HCT116 (cell line): ENCODE results near the gene TAF4. TPM values are rescaled to one million over a fixed set of nuclear protein-coding genes. Genes with fewer than 3 reads are reported as not detected.

Experiments
- ATAC-seq: fragments of 200-7000 bp; cut with Tn5 transposase; 2 replicates; pipeline ENCODE4 v1.9.1; 2020; ENCODE audit warnings: mild to moderate bottlenecking, moderate library complexity
- BruUV-seq: library from RNA; stranded (reverse); fragments of 400-500 nt; replicated peaks from 2 replicates; lab custom pipeline; 2021; lab: Mats Ljungman, UMichigan
- CTCF ChIA-PET: fragments of 300-600 bp; sonication (Branson Sonifier 250); formaldehyde crosslinking; loops from one replicate; lab custom pipeline; 2021; ENCODE audit warnings: antibody characterized with exemption; lab: Charles Lee
- POLR2A ChIA-PET: fragments of 300-600, 350-600 bp; sonication (Branson Sonifier 250); formaldehyde crosslinking; loops from one replicate; lab custom pipeline; 2021; ENCODE audit warnings: antibody characterized with exemption; lab: Charles Lee
- RAD21 ChIA-PET, 2 experiments: fragments of 300-600 bp; sonication (Branson Sonifier 250); formaldehyde crosslinking; loops; one replicate each; lab custom pipeline; 2023; ENCODE audit warnings: low total read pairs in 2 of 2; ENCODE audit not compliant: uncharacterized antibody in 2 of 2, unreplicated experiment in 2 of 2, low non-redundant PET in 1 of 2; lab: Charles Lee
- DNase-seq: peaks from one replicate; pipeline ENCODE4 v3.0.0-alpha.2; 2010; ENCODE audit warnings: low read depth, low spot score
- H2AFZ ChIP-seq: fragments of 200-600 bp; shearing (Covaris generic), sonication (generic); 2 replicates; pipeline ENCODE4 v1.6.1; 2017; ENCODE audit warnings: low read depth, mixed run types, mixed read lengths, antibody characterized with exemption, low read length; ENCODE audit not compliant: poor library complexity, severe bottlenecking
- H3K27ac ChIP-seq: 2 replicates; pipeline ENCODE4 v1.5.1; 2012; ENCODE audit warnings: low read depth, low read length
- H3K27me3 ChIP-seq: fragments of 200-600 bp; sonication (generic); 2 replicates; pipeline ENCODE4 v1.6.1; 2016; ENCODE audit warnings: mixed run types, low read length, mixed read lengths; ENCODE audit not compliant: insufficient read depth
- H3K36me3 ChIP-seq, 2 experiments: fragments of 200-500 bp in 1 of 2; fragments of 200-600 bp in 1 of 2; sonication (Bioruptor generic) in 1 of 2; sonication (generic) in 1 of 2; 2 replicates each; pipeline versions ENCODE4 v1.5.1 to v1.6.1; 2014 to 2016; ENCODE audit warnings: low read length in 2 of 2, inconsistent platforms in 1 of 2, mixed read lengths in 1 of 2, mixed run types in 1 of 2; ENCODE audit not compliant: insufficient read depth in 2 of 2, control insufficient read depth in 1 of 2
- H3K4me1 ChIP-seq, 2 experiments: fragments of 200-600 bp in 1 of 2; sonication (generic) in 1 of 2; 2 replicates each; pipeline versions ENCODE4 v1.5.1 to v1.6.1; 2012 to 2017; ENCODE audit warnings: low read length in 2 of 2, inconsistent platforms in 1 of 2, mild to moderate bottlenecking in 1 of 2, mixed read lengths in 1 of 2, mixed run types in 1 of 2, moderate library complexity in 1 of 2; ENCODE audit not compliant: insufficient read depth in 2 of 2, control insufficient read depth in 1 of 2
- H3K4me2 ChIP-seq: fragments of 200-600 bp; sonication (generic); 2 replicates; pipeline ENCODE4 v1.6.1; 2017; ENCODE audit warnings: mixed run types, low read length, mixed read lengths
- H3K4me3 ChIP-seq, 2 experiments: fragments of 200-600 bp in 1 of 2; sonication (generic) in 1 of 2; replicated peaks in 1 of 2; 2 replicates each; pipeline ENCODE4 v1.5.1; 2011 to 2016; ENCODE audit warnings: low read length in 2 of 2, control low read depth in 1 of 2, low read depth in 1 of 2, mild to moderate bottlenecking in 1 of 2, mixed read lengths in 1 of 2, mixed run types in 1 of 2
- H3K79me2 ChIP-seq: fragments of 200-600 bp; sonication (generic); 2 replicates; pipeline ENCODE4 v1.6.1; 2017; ENCODE audit warnings: mild to moderate bottlenecking, mixed run types, low read length, moderate library complexity, mixed read lengths; ENCODE audit not compliant: insufficient read depth
- H3K9ac ChIP-seq: fragments of 200-600 bp; sonication (generic); 2 replicates; pipeline ENCODE4 v1.6.1; 2016; ENCODE audit warnings: low read length, mixed read lengths
- H3K9me2 ChIP-seq: fragments of 200-600 bp; sonication (generic), shearing (Covaris generic); 2 replicates; pipeline ENCODE4 v1.6.1; 2017; ENCODE audit warnings: mixed run types, mild to moderate bottlenecking, moderate library complexity; ENCODE audit not compliant: insufficient read depth
- H3K9me3 ChIP-seq, 2 experiments: fragments of 200-500 bp in 1 of 2; fragments of 200-600 bp in 1 of 2; sonication (Bioruptor generic) in 1 of 2; sonication (generic) in 1 of 2; 2 replicates each; pipeline ENCODE4 v1.6.1; 2014 to 2017; ENCODE audit warnings: low read length in 2 of 2, mixed read lengths in 2 of 2, inconsistent platforms in 1 of 2, low read depth in 1 of 2, mild to moderate bottlenecking in 1 of 2, mixed run types in 1 of 2, moderate library complexity in 1 of 2; ENCODE audit not compliant: control insufficient read depth in 1 of 2, insufficient read depth in 1 of 2
- H4K20me1 ChIP-seq: fragments of 200-600 bp; sonication (generic), shearing (Covaris generic); 2 replicates; pipeline ENCODE4 v1.6.1; 2017; ENCODE audit warnings: mixed run types, mild to moderate bottlenecking, moderate library complexity; ENCODE audit not compliant: insufficient read depth
- ATF3 ChIP-seq: IDR thresholded peaks from 2 replicates; pipeline ENCODE4 v1.6.1; 2012
- CBX3 ChIP-seq: IDR thresholded peaks from 2 replicates; pipeline ENCODE4 v1.6.1; 2012; ENCODE audit warnings: low read depth
- CTCF ChIP-seq, 3 experiments: fragments of 200-600 bp in 1 of 3; sonication (generic) in 1 of 3; IDR thresholded peaks in 2 of 3; conservative IDR thresholded peaks in 1 of 3; 2 replicates each; pipeline ENCODE4 v1.5.1; 2012 to 2017; ENCODE audit warnings: low read depth in 2 of 3, low read length in 2 of 3, antibody characterized with exemption in 1 of 3, borderline replicate concordance in 1 of 3, control low read depth in 1 of 3, mild to moderate bottlenecking in 1 of 3, mixed read lengths in 1 of 3, mixed run types in 1 of 3, moderate library complexity in 1 of 3; ENCODE audit not compliant: insufficient read depth in 1 of 3
- MAX ChIP-seq: IDR thresholded peaks from 2 replicates; pipeline ENCODE4 v1.6.1; 2012
- RAD21 ChIP-seq: IDR thresholded peaks from 2 replicates; pipeline ENCODE4 v1.6.1; 2012; ENCODE audit warnings: low read depth, mild to moderate bottlenecking
- ZFX ChIP-seq: fragments of 450-650 bp; IDR thresholded peaks from 2 replicates; pipeline ENCODE4 v1.6.1; 2017
- intact Hi-C: fragments of 100-400 bp; cut with micrococcal nuclease; formaldehyde crosslinking; loops from 2 replicates; pipeline ENCODE4 v1.10.0; 2022
- total RNA-seq: library from RNA; stranded (reverse); gene quantifications from one replicate; pipeline ENCODE4 v1.2.1, GENCODE V29; 2021; ENCODE audit not compliant: unreplicated experiment

The TAF4 gene
- total RNA-seq, 1 experiment from 2014 or later, result 26.8 TPM

GRCh38 chr20:62080249-62080990 is 14.7 kb upstream of the TAF4 start:
- RAD21 ChIA-PET, result no interaction called here
- H3K9ac ChIP-seq, result no peak overlapping the region
- H4K20me1 ChIP-seq, result no peaks in the 10 kb centered on the region
- intact Hi-C loops, result no loop called here
- DNase-seq (no peak), ATAC-seq (no peak)
- CTCF ChIA-PET, result interaction anchor here (0.6 kb wide), 1 partner anchor 171 kb away, joined by 3 read pairs; no protein-coding TSS in a partner anchor
- H3K9me3 ChIP-seq, result peaks cover 0 to 9% of the 10 kb centered on the region in 2 experiments; a peak in 3 of 4 replicates
- H3K27ac ChIP-seq, result no peak overlapping the region
- H3K36me3 ChIP-seq, result no peaks in the 10 kb centered on the region
- no peaks in the 10 kb centered on the region; the same call in 1 of the 2 replicates for H3K27me3 ChIP-seq
- no peaks in the 10 kb centered on the region for H3K9me2 ChIP-seq
- no TSS peak for BruUV-seq
- POLR2A ChIA-PET, result no interaction called here
- H3K4me2 ChIP-seq, result no peak overlapping the region
- H2AFZ ChIP-seq, result no peak overlapping the region
- no peak overlapping the region for H3K4me3 ChIP-seq
- H3K4me1 ChIP-seq, result no peaks in the 10 kb centered on the region
- TF ChIP-seq CTCF (IDR thresholded peaks at IDR 0.05 in 2 of 3, conservative IDR thresholded peaks at IDR 0.05 in 1 of 3; ENCODE audit: borderline replicate concordance in 1 of 3, insufficient read depth in 1 of 3, low read depth in 2 of 3, low read length in 2 of 3) (no peak), MAX (no peak), ATF3 (no peak), ZFX (no peak), CBX3 (no peak), RAD21 (no peak)
- TF ChIP-seq, all 23 proteins: peak for 0
- no peaks in the 10 kb centered on the region for H3K79me2 ChIP-seq
